PC-3 (cell line): Measurements from ENCODE around the gene TUBGCP2. TPM values are rescaled to one million over a fixed set of nuclear protein-coding genes. Genes with fewer than 3 reads are reported as not detected.
A peak's percentile ranks its signal among the peaks of the same experiment; 100 is the strongest.

ENCODE experiments used
- ATAC-seq: fragments of 200-7000 bp; cut with Tn5 transposase; 2 replicates; pipeline ENCODE4 v1.9.1; 2020; ENCODE audit warnings: mild to moderate bottlenecking, moderate library complexity
- BruUV-seq: library from RNA; stranded (reverse); fragments of 400-500 nt; replicated peaks from 2 replicates; lab custom pipeline; 2021; lab: Mats Ljungman, UMichigan
- CTCF ChIA-PET: fragments of 300-600 bp; sonication (Branson Sonifier 250); formaldehyde crosslinking; loops from one replicate; lab custom pipeline; 2022; ENCODE audit warnings: antibody characterized with exemption; lab: Charles Lee
- POLR2A ChIA-PET: fragments of 300-600 bp; sonication (Branson Sonifier 250); formaldehyde crosslinking; loops from one replicate; lab custom pipeline; 2022; ENCODE audit warnings: antibody characterized with exemption; ENCODE audit not compliant: unreplicated experiment; lab: Charles Lee
- DNase-seq: peaks from one replicate; pipeline ENCODE4 v3.0.0-alpha.2; 2015
- H2AFZ ChIP-seq: fragments of 300-600 bp; sonication (generic); 2 replicates; pipeline ENCODE4 v1.6.0; 2016; ENCODE audit warnings: antibody characterized with exemption, low read length
- H3F3A ChIP-seq: fragments of 300-600 bp; sonication (generic); one replicate; pipeline ENCODE4 v1.6.0; 2017; ENCODE audit warnings: antibody characterized with exemption, low read length, control low read depth, mild to moderate bottlenecking; ENCODE audit not compliant: unreplicated experiment
- H3K27ac ChIP-seq: fragments of 300-600 bp; sonication (generic); 2 replicates; pipeline ENCODE4 v1.5.1; 2016; ENCODE audit warnings: mild to moderate bottlenecking, low read length
- H3K27me3 ChIP-seq: fragments of 300-600 bp; sonication (generic); 2 replicates; pipeline ENCODE4 v1.6.1; 2016; ENCODE audit warnings: low read length, mixed read lengths
- H3K36me3 ChIP-seq: fragments of 300-600 bp; sonication (generic); 2 replicates; pipeline ENCODE4 v1.6.1; 2016; ENCODE audit warnings: low read depth, mixed run types, low read length, mixed read lengths
- H3K4me1 ChIP-seq: fragments of 300-600 bp; sonication (generic); 2 replicates; pipeline ENCODE4 v1.5.1; 2016; ENCODE audit warnings: low read length; ENCODE audit not compliant: insufficient read depth
- H3K4me2 ChIP-seq: fragments of 300-600 bp; sonication (generic); 2 replicates; pipeline ENCODE4 v1.6.0; 2016; ENCODE audit warnings: low read length
- H3K4me3 ChIP-seq: fragments of 300-600 bp; sonication (generic); 2 replicates; pipeline ENCODE4 v1.5.1; 2016; ENCODE audit warnings: mild to moderate bottlenecking, low read length, mixed read lengths
- H3K79me2 ChIP-seq: fragments of 300-600 bp; sonication (generic); 2 replicates; pipeline ENCODE4 v1.6.1; 2017; ENCODE audit warnings: low read length, mixed read lengths
- H3K9ac ChIP-seq: fragments of 300-600 bp; sonication (generic); 2 replicates; pipeline ENCODE4 v1.6.0; 2016; ENCODE audit warnings: mild to moderate bottlenecking, low read length
- H3K9me2 ChIP-seq: fragments of 300-600 bp; sonication (generic); replicated peaks from 2 replicates; pipeline ENCODE4 v1.6.1; 2016; ENCODE audit warnings: mixed run types, low read length, mixed read lengths
- H3K9me3 ChIP-seq: fragments of 300-600 bp; sonication (generic); 2 replicates; pipeline ENCODE4 v1.6.1; 2016; ENCODE audit warnings: low read length, mixed read lengths
- H4K20me1 ChIP-seq: fragments of 300-600 bp; sonication (generic); 2 replicates; pipeline ENCODE4 v1.6.1; 2016; ENCODE audit warnings: low read length, mixed read lengths
- EZH2 ChIP-seq: fragments of 300-600 bp; sonication (generic); IDR thresholded peaks from one replicate; pipeline ENCODE4 v1.6.1; 2017; ENCODE audit warnings: antibody characterized with exemption, mild to moderate bottlenecking, low read length; ENCODE audit not compliant: unreplicated experiment
- EZH2phosphoT487 ChIP-seq: fragments of 300-600 bp; sonication (generic); IDR thresholded peaks from 2 replicates; pipeline ENCODE4 v1.6.1; 2018; ENCODE audit warnings: mild to moderate bottlenecking, antibody characterized with exemption, low read length, borderline replicate concordance
- intact Hi-C: fragments of 100-400 bp; cut with micrococcal nuclease; formaldehyde crosslinking; loops from 2 replicates; pipeline ENCODE4 v1.9.0; 2023
- total RNA-seq: library from RNA; depleted of rRNA; stranded (reverse); fragments of >200 nt; gene quantifications from 2 replicates; pipeline ENCODE4 v1.2.3, GENCODE V29; 2014
- TF ChIP-seq, protein P1 (sequence below): fragments of 300-600 bp; sonication (generic); conservative IDR thresholded peaks from 2 replicates; pipeline ENCODE4 v1.5.1; 2017; ENCODE audit warnings: antibody characterized with exemption, low read depth, mild to moderate bottlenecking, low read length

Gene TUBGCP2
- total RNA-seq, 1 experiment from 2014 or later = 72.9 TPM

DNA sequence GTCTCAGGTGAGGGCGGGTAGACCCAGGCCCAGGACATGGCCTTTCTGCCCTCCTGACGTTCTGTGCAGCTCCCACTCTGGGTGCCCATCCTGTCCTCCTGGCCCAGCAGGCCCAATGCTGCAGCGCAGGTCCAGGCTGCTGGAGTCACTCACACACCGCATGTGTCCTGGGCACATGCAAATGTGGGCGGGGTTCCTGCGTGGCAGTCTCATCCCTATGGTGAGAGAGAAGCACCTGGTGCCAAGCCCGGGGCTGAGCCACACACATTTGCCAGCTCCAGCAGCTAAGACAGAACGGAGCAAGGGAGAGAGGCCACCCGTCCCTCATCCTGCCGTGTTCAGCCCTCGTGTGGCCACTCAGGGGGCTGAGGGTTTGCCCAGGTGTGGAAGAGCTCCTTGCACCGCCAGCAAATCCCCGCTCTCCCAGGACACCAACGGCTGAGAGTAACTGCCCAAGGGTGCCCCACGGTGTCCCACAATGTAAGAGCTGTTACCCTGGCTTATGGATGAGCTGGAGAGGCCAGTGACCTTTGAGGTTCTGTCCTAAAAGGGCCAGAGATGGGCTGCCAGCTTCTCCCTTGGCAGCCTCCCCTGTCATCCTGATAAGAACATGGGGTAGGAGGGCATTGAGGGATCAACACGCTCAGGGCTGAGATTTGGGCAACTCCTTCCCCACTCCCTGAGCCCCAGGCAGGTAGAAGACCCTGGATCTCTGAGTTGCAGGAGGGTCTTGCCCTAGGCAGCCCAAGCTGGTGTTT lies 44.7 kb upstream of the TUBGCP2 start:
- BruUV-seq = no TSS peak
- TF ChIP-seq EZH2phosphoT487 (no peak), EZH2 (no peak)
- TF ChIP-seq, protein P1, sequence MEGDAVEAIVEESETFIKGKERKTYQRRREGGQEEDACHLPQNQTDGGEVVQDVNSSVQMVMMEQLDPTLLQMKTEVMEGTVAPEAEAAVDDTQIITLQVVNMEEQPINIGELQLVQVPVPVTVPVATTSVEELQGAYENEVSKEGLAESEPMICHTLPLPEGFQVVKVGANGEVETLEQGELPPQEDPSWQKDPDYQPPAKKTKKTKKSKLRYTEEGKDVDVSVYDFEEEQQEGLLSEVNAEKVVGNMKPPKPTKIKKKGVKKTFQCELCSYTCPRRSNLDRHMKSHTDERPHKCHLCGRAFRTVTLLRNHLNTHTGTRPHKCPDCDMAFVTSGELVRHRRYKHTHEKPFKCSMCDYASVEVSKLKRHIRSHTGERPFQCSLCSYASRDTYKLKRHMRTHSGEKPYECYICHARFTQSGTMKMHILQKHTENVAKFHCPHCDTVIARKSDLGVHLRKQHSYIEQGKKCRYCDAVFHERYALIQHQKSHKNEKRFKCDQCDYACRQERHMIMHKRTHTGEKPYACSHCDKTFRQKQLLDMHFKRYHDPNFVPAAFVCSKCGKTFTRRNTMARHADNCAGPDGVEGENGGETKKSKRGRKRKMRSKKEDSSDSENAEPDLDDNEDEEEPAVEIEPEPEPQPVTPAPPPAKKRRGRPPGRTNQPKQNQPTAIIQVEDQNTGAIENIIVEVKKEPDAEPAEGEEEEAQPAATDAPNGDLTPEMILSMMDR = no peak
- ATAC-seq (no peak), DNase-seq (no peak)
- Histone ChIP-seq H3K9me3 (no peaks in the 10 kb centered on the region), H3K27ac (no peak overlapping the region), H2AFZ (no peak overlapping the region), H3K4me3 (no peak overlapping the region), H3K9me2 (no peaks in the 10 kb centered on the region), H3K4me2 (no peak overlapping the region), H3K27me3 (no peaks in the 10 kb centered on the region), H4K20me1 (no peaks in the 10 kb centered on the region), H3K36me3 (no peaks in the 10 kb centered on the region), H3K4me1 (0 out of 2 replicates have a peak, but pooled peaks cover 4% of the 10 kb centered on the region), H3F3A (no peaks in the 10 kb centered on the region), H3K79me2 (no peaks in the 10 kb centered on the region), H3K9ac (no peak overlapping the region)
- intact Hi-C loops = no loop called here
- CTCF ChIA-PET = no interaction called here
- POLR2A ChIA-PET = no interaction called here

- Histone ChIP-seq H3K4me1 (0 out of 2 replicates have a peak, but pooled peaks cover 2% of the 10 kb centered on the region), H3K27me3 (no peaks in the 10 kb centered on the region), H3K4me2 (no peak overlapping the region), H3F3A (no peaks in the 10 kb centered on the region), H3K4me3 (no peak overlapping the region), H3K27ac (no peak overlapping the region), H4K20me1 (no peaks in the 10 kb centered on the region), H3K36me3 (no peaks in the 10 kb centered on the region), H3K79me2 (no peaks in the 10 kb centered on the region), H3K9me3 (no peaks in the 10 kb centered on the region), H2AFZ (no peak overlapping the region), H3K9me2 (no peaks in the 10 kb centered on the region), H3K9ac (no peak overlapping the region)
- CTCF ChIA-PET = no interaction called here
- intact Hi-C loops = no loop called here
- no TSS peak for BruUV-seq
- POLR2A ChIA-PET = no interaction called here
- DNase-seq (no peak), ATAC-seq (no peak)
- TF ChIP-seq EZH2 (no peak), EZH2phosphoT487 (no peak)
- TF ChIP-seq, protein P1 = 0 out of 2 replicates have a peak, but pooled peaks have one; percentile 13
Measured at GRCh38 chr10:133351408-133352318, 43.0 kb upstream of the TUBGCP2 start.
